LNCaP clone FGC (cell line): ENCODE measurements around the gene SLC26A1.

Experiments
- DNase-seq: peaks from one replicate; pipeline ENCODE4 v3.0.0-alpha.2; 2011; ENCODE audit warnings: low read depth
- H3K4me3 ChIP-seq: 2 replicates; pipeline ENCODE4 v1.5.1; 2011; ENCODE audit warnings: mild to moderate bottlenecking, low read depth, low read length, control low read depth
- CTCF ChIP-seq: IDR thresholded peaks from 2 replicates; pipeline ENCODE4 v1.5.1; 2012; ENCODE audit warnings: mild to moderate bottlenecking; ENCODE audit not compliant: control insufficient read depth, insufficient read depth; ENCODE audit errors: extremely low read depth

SLC26A1 gene

GRCh38 chr4:957231-957580 is 36.0 kb downstream of the SLC26A1 start:
- no peak for DNase-seq
- H3K4me3 ChIP-seq, result no peak overlapping the region
- TF ChIP-seq CTCF, result no peak

DNA sequence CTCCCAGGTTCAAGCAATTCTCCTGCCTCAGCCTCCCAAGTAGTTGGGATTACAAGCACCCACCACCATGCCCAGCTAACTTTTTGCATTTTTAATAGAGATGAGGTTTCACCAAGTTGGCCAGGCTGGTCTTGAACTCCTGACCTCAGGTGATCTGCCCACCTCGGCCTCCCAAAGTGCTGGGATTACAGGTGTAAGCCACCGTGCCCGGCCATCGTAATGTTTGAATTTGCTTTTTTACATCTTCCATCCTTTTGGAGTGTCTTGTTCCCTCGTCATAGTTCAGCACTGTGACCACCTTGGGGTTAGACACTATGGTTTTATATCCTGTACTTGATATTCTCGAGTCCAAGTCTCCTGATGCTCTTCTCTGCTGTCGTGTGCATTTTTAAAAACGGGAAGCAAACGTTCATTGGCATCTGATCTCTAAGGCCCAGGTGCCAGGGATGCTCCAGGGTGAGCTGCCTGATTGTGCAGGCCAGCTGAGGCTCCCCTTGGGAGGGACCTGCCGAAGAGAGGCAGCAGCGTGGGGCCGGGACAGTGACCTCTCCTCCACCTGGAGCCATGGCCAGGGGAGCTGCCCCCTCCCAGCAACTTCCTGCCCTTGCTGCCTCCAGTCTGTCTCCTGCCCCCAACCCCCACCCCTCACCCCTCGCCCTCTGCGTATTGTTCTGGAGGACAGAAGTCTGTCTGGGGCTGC is 36.5 kb downstream of the SLC26A1 start:
- H3K4me3 ChIP-seq, result no peak overlapping the region
- no peak for TF ChIP-seq CTCF
- DNase-seq, result no peak

DNA sequence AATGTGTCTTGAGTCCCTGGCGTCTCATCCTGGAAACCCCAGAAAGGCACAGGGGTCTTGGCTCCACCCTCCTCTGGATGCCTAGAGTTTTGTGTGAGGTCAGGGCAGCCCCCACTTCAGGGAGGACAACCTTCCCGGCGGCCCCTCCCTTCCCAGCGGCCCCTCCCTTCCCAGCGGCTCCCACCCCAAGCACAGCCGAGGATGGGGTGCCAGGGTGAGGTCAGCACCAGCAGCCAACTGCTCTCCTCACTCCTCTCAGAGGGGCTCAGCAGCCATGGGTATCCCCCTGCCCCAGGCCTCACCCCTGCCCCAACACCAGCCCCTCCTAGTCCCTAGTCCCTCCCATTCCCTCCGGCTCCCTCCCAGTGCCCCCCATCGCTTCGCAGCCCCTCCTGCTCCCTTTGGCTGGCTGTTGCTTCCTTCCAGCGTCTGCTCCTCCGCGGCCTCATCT is 37.2 kb downstream of the SLC26A1 start:
- DNase-seq, result no peak
- no peak overlapping the region for H3K4me3 ChIP-seq
- no peak for TF ChIP-seq CTCF

- TF ChIP-seq CTCF, result no peak
- no peak for DNase-seq
- H3K4me3 ChIP-seq, result no peak overlapping the region
These were observed 37.9 kb downstream of the SLC26A1 start for GRCh38 chr4:955161-955921.

DNA sequence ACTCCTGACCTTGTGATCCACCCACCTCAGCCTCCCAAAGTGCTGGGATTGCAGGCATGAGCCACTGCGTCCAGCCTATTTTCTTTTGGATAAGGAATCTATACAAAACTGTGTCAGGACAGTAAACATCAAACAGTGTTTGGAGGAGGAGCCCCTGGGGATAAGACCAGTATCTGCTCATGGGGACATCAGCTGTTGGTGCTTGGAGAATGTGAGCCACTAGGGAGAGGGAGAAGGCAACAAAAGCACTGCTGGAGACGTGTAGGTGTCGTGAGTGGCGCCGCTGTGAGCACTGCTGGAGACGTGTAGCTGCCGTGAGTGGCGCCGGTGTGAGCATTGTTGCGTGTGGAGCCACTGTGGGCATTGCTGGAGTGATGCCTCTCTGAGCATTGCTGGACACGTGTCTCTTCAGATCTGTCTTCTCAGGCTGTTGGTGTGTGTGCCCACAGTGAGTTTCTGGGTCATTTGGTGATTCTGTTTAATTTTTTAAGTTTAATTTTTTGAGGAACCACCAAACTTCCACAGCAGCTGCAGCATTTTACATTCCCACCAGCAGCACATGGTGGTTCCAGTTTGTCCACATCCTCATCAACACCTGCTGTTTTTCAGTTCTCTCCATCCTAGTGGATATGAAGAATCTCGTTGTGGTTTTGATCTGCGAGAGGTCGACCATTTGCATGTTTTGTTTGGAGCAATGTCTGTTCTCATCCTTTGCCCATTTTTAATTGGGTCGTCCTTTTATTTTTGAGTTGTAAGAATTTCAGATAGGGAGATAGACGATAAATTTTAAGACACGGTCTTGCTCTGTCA is 38.8 kb downstream of the SLC26A1 start:
- no peak for DNase-seq
- no peak for TF ChIP-seq CTCF
- no peak overlapping the region for H3K4me3 ChIP-seq

GRCh38 chr4:953574-953915 is 39.7 kb downstream of the SLC26A1 start:
- no peak for DNase-seq
- no peak overlapping the region for H3K4me3 ChIP-seq
- TF ChIP-seq CTCF, result no peak
